Measurements from ENCODE around the gene CTSA.
"Not testable (repeated sequence)": the region's sequence is repeated elsewhere in the genome, so short reads cannot be mapped to it uniquely, and the experiment has no call there.

CTSA gene

DNA sequence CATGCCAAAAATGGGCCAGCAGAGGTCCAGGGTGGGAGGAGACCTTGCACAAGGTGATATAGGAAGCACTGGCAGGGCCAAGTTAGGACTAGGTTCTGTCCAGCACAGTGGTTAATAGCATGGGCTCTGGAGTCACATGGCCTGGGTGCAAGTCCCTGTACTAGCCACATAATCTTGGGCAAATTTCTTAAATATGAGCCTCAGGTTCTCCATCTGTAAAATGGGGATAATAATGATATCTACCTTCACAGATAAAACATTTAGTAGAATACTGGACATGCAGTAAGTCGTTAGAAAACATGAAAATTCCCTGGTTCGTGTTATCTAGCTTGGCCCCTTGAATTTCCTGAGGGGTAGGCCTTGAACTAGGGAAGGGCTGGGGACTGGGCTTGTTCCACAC is 6.2 kb downstream of the CTSA start:
- DNase-seq, result no peak

DNA sequence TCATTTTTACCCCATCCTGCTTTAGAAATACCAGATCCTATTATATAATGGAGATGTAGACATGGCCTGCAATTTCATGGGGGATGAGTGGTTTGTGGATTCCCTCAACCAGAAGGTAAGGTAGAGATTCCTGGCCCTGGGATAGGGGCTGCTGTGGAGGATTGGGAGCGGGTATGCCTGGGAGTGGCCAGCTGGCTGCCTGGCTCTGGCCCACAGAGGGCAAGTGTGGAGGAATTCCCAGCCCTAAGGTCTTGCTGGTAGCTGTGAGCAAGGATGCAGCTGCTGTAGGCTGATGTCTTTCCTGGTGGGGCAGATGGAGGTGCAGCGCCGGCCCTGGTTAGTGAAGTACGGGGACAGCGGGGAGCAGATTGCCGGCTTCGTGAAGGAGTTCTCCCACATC is 6.6 kb downstream of the CTSA start:
- no peak for DNase-seq

GRCh38 chr20:45898285-45898684 is 7.2 kb downstream of the CTSA start:
- no peak for DNase-seq

- DNase-seq, result no peak
Measured at GRCh38 chr20:45899046-45899835, 8.1 kb downstream of the CTSA start.

DNA sequence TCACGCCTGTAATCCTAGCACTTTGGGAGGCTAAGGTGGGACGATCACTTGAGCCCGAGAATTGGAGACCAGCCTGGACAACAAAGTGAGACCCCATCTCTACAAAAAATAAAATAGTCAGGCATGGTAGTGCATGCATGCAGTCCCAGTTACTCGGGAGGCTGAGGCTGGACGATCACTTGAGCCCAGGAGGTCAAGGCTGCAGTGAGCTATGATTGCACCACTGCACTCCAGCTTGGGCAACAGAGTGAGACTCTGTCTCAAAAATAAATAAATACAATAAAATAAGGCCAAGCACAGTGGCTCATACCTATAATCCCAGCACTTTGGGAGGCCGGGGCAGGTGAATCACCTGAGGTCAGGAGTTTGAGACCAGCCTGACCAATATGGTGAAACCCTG is 10.2 kb downstream of the CTSA start:
- DNase-seq, result not testable (repeated sequence)

DNA sequence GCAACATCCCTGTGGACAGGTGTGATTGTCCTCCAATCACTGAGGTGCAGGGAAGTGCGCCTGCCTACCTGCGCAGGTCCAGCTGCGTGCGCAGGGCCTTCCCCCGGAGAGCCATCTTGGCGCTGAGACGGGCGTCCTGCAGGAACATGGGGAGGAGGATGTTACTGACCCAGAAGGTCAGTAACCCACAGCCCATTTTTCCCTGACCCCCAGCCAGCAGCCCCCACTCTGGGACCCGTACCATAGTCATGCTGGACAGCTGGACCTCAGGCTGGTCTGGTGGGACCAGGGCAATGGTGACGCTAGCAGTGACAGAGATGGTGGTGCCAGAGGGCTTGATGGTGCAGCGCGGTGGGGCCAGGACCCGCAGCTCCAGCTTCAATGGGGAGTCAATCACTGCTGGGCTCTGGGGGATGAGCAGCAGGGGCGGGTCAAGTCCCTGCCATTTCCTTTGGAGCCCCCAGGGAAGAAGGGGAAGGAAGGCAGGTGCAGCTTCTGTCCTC is 11.1 kb downstream of the CTSA start:
- DNase-seq, result no peak

DNA sequence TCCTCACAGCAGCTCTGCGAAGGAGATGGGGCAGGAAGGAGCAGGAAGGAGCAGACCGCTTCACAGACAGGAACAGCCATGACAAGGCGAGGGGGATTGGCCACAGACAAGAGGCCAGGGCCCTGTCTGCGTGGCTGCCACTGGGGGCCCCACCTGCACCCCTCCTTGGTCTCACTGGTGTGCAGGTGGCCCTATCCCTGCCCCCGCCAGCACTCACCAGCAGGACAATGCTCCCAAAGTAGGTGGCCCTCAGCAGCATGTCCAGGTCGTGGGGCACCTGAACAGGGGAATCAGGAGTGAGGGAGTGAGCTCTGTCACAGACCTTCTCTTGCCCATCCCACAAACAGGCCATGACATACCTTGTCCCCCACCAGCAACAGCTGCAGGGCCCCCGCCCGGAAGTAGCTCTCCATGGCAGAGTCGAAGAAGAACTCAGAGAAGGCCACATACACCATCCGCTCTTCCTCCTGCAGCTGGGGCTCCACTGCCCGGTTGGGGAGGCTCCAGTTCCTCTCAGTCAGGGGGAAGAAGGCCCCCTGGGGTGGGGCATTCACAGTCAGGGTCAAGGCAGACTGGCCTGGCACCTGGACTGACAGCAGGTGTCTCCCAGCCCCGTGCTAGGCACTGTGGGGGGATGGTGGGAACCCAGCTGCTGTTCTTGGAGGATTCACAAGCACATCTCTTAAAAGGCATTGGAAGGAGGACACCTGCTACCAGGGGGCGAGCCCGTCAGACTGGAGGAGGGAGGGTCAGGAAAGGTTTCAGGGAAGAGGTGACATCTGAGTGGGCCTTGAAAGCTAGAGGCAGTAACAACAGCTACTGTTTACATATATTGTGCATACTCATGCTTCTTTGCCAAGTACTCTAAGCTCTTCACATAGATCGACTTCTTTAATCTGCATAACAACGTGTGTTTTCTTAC is 13.7 kb downstream of the CTSA start:
- DNase-seq, result no peak

GRCh38 chr20:45905505-45906079 is 14.5 kb downstream of the CTSA start:
- no peak for DNase-seq

DNA sequence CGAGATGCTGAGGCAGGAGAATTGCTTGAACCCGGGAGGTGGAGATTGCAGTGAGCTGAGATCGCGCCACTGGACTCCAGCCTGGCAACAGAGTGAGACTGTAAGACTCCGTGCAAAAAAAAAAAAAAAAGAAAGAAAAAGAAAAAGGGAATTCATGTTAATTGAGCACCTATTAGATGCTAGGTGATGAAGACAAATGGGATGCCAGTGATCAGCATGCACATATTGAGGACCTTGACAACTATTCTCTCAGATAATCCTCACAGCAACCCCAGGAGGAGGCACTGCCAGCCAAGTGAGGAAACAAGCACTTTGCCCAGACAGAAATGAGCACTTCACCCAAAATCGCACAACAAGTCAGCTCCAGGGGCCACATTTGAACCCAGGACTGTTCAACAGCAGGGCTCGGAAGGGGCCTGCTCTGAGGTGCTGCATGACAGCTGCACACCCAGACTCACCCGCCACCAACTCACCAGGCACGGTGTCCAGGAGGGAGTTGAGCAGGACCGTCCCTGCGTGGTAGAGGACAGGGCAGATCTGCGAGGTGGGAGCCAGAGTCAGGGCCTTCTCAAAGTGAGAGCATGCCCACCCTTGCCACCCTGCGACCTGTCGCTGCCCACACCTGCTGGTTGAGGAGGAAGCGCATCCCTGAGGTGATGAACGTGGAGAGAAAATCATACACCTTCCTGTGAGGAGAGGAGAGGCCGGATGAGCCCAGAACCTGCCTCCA is 16.2 kb downstream of the CTSA start:
- DNase-seq, result no peak

DNA sequence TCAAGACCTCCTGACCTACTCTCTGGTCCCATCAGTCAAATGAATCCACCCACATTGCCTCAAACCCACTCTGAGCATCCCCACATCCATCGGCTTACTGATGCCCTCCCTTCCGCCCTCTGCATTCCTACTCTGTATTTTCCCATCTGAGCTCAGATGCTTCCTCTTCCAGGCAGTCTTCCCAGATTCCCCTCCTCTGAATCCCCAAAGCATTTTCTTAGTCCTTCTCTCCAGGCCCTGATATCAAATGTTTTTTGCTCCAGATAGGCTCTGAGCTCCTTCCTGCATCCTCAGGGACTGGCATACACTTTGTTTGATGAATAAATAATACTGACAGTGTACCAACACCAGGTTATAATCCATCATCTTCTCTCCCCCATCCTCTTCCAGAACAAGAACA is 16.9 kb downstream of the CTSA start:
- DNase-seq, result no peak

GRCh38 chr20:45909336-45909808 is 18.2 kb downstream of the CTSA start:
- DNase-seq, result no peak

DNA sequence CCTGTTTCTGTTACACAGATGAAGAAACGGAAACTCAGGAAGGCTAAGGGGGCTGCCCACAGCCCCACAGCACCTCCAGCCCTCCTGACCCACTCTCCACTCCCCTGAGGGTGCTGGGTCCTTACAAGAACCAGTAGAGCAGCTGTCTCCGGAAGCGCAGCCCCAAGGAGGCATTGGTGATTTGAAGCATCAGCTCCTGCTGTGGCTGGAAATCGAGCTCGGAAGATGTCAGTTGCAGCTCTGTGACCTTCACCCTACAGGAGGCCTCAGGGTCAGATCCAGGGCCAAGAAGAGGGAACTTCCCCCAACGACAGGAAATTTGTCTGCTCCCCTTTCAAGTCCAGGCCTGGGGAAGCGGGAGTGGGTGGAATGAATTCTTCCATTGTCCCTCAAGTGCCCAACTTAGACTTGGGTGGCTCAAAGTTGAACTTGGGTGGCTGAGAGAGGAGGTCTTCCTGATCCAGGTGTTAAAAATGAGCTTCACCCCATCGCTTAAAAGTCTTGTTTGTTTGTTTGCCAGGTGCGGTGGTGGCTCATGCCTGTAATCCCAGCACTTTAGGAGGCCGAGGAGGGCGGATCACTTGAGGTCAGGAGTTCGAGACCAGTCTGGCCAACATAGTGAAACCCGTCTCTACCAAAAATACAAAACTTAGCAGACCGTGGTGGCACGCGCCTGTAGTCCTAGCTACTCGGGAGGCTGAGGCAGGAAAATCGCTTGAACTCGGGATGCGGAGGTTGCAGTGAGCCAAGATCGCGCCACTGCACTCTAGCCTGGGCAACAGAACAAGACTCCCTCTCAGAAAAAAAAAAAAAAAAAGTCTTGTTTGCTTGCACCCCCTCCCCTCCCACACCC is 18.9 kb downstream of the CTSA start:
- DNase-seq, result no peak

DNA sequence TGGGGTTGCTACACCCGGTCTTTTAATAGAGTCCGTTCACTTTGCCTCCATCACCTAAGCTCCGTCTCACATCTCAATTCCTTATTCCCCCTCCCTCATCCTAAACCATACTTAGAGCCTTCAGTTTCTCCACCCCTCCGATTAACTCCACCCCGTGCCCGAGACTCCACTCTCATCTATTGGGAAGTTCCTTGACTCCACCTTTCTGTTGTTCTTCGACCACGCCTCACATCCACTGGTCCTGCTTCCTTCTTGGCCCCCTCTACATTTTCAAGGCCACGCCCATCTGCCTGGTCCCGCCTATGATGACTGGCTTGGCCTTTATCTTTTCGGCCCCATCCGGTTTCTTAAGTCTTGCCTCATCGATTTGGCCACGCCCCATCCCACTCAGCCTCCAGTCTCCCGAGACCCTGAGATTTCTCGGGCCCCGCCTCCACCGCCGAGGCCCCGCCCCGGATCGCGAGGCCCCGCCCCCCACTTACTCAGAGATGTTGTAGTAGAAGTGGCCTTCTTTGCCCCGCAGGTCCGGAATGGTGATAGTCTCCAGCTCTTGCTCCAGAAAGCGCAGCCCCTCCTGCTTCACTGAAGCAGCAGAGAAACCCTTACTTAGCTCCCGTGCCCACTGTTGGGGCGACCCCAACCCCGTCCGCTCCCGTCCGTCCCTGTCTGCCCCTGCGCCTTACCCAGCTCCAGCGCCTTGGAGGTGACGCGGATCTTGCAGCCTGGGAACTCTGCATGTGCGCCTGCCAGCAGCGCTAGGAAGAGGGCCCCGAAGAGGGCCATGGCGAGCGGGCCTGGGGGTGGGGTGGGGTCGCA is 19.7 kb downstream of the CTSA start:
- DNase-seq, result peak; percentile 99

- DNase-seq, result no peak
Measured at GRCh38 chr20:45911486-45912343, 20.6 kb downstream of the CTSA start, which contains the start of gene PLTP. Gene PLTP (minus strand): TSS chr20:45912155. CDS start chr20:45911452, 703 bp downstream.

GRCh38 chr20:45912344-45912682 is 21.2 kb downstream of the CTSA start:
- DNase-seq, result no peak

DNA sequence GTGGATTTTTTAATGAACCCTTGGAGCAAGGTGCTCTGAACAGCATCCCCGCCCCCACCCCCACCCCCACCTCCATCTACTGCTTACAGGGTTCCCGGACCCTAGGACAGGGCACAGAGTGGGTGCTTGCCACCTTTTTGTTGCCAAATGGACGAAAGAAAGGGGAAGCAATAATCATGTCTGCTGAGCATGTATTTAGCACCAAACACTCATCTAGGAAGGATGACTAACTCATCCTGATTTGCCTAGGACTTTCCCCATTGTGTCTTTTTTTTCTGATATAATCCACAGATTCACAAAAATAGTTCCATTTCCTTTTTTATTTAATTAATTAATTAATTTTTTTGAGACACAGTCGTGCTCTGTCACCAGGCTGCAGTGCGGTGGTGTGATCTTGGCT is 22.0 kb downstream of the CTSA start:
- DNase-seq, result no peak

GRCh38 chr20:45917790-45918141 is 26.6 kb downstream of the CTSA start:
- DNase-seq, result no peak

DNA sequence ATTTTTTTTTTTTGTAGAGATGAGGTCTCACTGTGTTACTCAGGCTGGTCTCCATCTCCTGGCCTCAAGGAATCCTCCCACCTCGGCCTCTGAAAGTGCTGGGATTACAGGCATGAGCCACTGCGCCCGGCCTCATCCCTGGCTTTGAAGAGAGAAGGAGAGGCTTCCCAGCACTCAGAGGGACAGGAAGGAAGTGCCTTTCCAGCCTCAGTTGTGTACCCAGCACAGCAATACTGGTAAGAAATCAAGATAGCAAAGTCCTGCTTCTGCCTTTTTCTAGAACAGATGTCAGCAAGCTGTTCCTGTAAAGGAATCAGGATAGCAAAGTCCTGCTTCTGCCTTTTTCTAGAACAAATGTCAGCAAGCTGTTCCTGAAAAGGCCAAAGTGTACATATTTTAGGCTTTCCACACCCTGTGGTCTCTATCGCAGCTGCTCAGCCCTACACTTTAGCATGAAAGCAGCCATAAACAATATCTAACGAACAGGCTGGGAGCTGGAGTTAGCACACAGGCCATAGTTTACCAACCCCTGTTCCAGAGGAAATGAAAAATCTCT is 27.1 kb downstream of the CTSA start:
- DNase-seq, result no peak

DNA sequence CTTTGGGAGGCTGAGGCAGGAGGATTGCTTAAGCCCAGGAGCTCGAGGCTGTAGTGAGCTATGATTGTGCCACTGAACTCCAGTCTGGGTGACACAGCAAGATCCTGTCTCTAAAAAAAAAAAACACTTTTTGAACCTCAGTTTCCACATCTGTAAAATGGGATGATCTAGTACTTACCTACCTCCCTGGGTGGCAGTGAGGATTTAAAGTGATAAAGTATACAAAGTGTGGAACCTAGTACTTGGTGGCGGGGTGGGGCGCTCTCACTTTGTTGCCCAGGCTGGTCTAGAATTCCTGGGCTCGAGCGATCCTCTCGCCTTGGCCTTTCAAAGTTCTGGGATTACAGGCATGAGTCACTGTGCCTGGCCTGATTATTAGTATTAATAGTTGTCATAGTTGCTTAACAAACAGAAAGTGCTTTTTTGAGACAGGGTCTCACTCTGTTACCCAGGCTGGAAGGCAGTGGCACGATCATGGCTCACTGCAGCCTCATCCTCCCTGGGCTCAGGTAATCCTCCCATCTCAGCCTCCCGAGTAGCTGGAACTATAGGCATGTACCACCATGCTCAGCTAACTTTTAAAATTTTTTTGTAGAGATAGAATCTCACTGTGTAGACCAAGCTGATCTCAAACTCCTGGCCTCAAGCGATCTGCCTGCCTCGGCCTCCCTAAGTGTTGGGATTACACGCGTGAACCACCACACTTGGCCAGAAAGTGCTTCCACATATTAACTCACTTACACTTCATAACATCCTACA is 27.8 kb downstream of the CTSA start:
- DNase-seq, result no peak
